LNCAP (cell line): ENCODE measurements around the gene TMEM9.

Experiments used
- CTCF ChIP-seq: fragments of 450-650 bp; IDR thresholded peaks from 2 replicates; pipeline ENCODE4 v1.5.1; 2017; ENCODE audit warnings: mild to moderate bottlenecking

TMEM9 gene

GRCh38 chr1:201172999-201173610 is 18.8 kb upstream of the TMEM9 start:
- no peak for TF ChIP-seq CTCF

GRCh38 chr1:201172326-201172725 is 18.1 kb upstream of the TMEM9 start:
- TF ChIP-seq CTCF: no peak

GRCh38 chr1:201171063-201172036 is 17.1 kb upstream of the TMEM9 start:
- no peak; the same call in 1 of the 2 replicates for TF ChIP-seq CTCF

- TF ChIP-seq CTCF: no peak
Observed at GRCh38 chr1:201170533-201171062, 16.3 kb upstream of the TMEM9 start.

- no peak for TF ChIP-seq CTCF
Observed at GRCh38 chr1:201169971-201170532, 15.8 kb upstream of the TMEM9 start.

GRCh38 chr1:201169203-201169602 is 14.9 kb upstream of the TMEM9 start:
- TF ChIP-seq CTCF: no peak
